ENCODE results near the gene C17orf113.

Gene C17orf113

GRCh38 chr17:42072323-42073187 lies 22.2 kb upstream of the C17orf113 start:
- DNase-seq: no peak

DNA sequence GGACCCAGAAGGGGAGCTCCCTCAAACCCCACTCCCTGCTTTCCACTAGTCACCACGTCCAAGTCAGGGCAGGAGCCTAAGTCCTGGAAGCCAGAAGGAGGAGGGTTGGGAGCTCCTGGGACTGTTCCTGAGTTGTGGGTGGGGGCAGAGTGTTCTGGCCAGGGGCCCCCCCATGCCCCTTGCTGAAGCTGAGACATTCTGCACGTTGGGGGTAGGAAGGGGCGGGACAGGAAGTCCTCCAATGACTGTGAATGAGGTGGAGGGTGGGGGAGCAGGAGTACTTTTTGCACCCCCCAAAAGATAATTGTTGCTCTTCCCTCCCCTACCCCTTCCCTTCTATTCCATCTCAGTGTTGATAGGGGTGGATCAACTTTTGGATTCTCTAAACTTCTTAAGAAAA lies 21.4 kb upstream of the C17orf113 start:
- no peak for DNase-seq

DNA sequence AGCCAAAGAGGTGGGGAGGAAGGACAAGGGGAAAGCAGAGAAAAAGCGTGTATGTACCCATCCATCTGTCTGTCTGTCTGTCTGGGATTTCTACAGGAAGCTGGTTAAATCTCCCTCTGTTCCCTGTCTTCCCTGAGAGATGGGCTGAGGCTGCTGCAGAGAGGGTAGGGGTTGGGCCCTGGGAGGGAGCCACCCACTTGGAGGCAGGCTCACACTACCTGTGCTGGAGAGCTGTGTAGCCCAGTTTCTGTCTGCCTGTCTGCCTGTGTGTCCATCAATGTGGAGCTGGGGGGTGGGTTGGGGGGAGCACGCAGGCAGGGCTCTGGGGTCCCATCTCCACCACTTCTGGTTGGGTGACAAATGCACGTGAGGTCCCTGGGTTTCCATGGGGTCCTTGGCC lies 18.6 kb upstream of the C17orf113 start:
- no peak for DNase-seq

GRCh38 chr17:42067371-42068091 lies 17.1 kb upstream of the C17orf113 start:
- DNase-seq: peak; percentile 77

GRCh38 chr17:42065201-42065600 lies 14.8 kb upstream of the C17orf113 start:
- no peak for DNase-seq

DNA sequence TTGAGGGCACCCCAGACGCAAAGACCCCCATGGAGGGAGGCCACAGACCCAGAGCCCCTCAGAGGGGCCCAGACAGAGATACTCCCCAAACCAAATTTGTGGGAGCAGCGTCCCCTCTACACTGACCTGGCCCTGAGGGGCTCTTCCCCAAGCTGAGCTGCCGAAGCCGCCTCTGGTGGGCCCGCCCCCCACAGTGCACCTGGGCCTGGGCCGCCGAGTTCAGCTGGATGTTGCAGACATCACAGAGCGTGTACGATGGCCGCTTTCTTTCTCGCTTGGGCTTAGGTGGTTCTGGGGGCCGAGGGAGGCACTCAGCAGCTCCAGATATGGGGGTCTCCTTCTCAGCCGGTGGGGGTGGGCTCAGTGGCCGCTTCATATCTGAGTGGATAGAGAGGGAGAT lies 12.3 kb upstream of the C17orf113 start:
- no peak for DNase-seq

GRCh38 chr17:42061646-42062487 lies 11.5 kb upstream of the C17orf113 start:
- no peak for DNase-seq

DNA sequence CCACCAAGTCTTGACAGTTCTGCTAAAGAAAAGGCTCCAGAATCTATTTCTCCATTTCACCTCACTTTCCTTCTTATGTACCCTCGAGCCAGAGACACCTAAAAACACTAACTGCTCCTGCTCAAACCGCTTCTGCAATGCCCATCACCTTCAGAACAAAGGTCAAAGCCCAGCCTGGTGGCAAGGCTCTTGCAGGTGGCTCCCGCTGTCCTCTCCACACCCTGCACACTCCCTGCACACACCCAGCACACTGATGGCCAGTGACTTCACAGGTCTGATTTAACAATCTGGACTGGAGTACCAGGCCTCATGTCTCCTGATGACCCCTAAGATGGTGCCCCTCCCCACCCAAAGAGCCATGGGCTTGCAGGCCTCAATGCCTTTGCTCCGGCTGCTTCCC lies 9.8 kb upstream of the C17orf113 start:
- DNase-seq: no peak

DNA sequence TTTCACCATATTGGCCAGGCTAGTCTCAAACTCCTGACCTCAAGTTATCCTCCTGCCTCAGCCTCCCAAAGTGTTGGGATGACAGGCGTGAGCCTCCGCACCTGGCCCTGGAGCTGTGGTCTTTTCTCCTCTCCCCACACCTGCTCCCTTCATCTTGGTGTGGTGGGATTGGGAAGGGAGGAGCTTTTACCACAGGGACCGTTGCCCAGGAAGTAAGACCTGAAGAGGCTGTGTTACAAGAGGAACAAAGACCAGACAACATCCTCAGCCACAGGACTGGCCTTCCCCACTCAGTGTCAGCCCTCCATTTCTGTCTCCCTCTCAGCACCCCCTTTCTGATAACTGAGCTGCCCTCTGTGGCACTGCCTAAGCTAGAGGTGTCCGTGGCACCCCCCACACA lies 9.4 kb upstream of the C17orf113 start:
- DNase-seq: no peak

DNA sequence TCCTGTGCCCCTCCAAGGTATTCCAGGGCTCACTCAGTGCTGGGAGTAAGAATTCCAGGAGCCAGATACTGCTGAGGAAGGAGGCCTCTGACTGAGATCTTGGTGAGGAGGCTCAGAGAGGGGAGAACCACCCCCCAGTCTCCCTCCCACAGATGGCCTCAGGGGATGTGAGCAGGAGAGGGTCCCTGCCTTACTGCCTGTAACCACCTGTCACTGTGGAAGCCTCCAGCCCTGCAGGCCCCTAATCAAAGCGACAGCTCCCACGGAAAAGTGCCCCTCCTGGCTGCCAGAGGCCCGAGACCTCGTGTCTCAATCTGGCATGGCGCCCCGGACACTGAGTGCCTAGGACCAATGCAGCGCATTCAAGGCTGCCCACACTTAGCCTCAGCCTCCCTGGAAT lies 7.7 kb upstream of the C17orf113 start:
- DNase-seq: peak; percentile 57

DNA sequence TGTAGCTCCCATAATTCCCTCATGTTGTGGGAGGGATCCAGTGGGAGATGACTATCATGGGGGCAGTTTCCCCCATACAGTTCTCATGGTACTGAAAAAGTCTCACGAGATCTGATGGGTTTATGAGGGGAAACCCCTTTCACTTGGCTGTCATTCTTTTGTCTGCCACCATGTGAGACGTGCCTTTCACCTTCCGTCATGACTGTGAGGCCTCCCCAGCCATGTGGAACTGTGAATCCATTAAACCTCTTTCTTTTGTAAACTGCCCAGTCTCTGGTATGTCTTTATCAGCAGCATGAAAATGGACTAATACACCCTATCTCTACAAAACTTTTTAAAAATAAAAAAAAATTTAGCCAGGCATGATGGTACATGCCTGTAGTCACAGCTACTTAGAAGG lies 6.2 kb upstream of the C17orf113 start:
- no peak for DNase-seq

GRCh38 chr17:42055496-42055895 lies 5.1 kb upstream of the C17orf113 start:
- DNase-seq: peak; percentile 74

- DNase-seq: peak; percentile 38
Observed at GRCh38 chr17:42055027-42055426, 4.6 kb upstream of the C17orf113 start.

- DNase-seq: no peak
Observed at GRCh38 chr17:42053731-42054500, 3.5 kb upstream of the C17orf113 start.

- no peak for DNase-seq
Observed at GRCh38 chr17:42052346-42052877, 2.0 kb upstream of the C17orf113 start.

DNA sequence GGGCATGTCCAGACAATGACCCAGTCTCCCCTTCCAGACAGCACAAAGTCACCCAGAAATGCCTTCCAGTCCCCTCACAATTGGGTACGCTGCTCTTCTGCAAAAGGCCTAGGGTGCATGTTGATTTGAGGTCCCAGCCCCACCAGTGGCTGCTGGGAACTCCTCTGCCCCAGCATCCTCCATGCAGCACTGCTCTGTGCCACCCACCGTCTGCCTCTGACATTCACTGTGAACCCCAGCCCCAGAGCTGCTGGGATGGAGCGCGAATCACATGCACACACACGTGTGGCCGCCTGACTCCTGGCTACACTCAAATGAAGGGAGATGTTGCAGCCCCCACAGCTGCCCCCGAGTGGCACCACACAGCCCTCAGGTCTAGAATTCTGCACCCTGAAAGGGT lies 1.2 kb upstream of the C17orf113 start:
- no peak for DNase-seq

GRCh38 chr17:42051013-42051400 lies 606 bp upstream of the C17orf113 start:
- no peak for DNase-seq

DNA sequence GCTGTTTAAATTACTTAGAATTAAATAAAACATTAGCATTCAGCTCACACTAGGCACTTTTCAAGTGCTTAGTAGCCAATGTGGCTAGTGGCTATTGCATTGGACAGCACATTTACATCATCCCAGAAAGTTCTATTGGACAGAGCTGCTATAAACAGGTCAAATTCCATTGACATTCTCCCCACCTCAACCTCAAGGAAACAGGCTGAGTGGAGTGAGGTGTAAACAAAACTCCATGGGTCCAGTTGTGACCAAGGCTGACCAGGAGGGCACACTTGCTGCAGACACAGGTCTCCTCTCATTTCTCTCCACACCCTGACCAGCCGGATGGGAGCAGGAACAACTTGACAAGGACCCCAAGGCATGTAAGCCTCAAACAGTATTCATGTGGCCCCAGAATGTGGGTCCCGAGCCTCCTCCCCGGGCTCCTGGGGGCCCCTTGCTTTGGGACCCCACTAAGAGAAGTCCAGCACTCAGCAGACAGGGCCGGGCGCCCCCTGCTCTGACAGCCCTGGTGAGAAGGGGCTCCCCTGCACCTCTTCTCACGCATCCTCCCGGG lies 488 bp downstream of the C17orf113 start:
- DNase-seq: no peak

- DNase-seq: no peak
Observed at GRCh38 chr17:42047343-42047742, 3.1 kb downstream of the C17orf113 start.

- DNase-seq: no peak
Observed at GRCh38 chr17:42045719-42046118, 4.7 kb downstream of the C17orf113 start.

DNA sequence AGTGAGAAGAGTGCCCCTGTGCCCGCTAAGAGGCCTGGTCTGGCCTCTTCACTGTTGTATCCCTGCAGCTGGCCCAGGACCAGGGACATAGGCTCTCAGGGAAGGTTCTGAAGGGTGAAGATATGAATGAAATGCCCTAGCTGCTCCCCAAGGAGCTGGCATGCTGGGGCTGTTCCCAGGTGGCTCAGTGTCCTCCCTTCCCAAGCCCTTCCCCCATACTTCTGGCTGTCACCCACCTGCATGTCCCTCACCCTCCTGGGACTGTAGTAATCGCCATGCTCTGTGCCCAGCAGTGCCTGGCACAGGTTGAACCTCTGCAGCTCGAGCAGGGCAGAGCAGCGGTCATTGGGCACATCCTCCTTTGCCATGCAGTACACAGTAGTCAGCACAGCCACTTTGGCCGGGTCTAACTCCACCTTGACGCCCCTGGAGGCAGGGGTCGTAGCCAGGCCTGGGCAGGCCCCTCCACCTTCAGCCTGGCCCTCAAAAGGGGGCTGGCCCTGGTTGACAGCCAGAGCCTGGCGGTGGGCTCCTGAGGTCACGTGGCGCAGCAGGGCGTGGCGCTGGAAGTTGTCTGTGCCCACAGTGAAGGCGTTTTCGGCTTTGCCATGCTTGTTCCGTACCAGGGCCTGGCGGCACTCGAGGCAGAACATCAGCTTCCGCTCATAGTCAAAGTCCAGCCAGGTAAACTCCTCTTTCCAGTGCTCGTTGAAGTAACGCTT lies 7.6 kb downstream of the C17orf113 start:
- no peak for DNase-seq
